ENCODE measurements around the gene MUSTN1. TPM values are rescaled to one million over a fixed set of nuclear protein-coding genes. Genes with fewer than 3 reads are reported as not detected.

MUSTN1 gene
- total RNA-seq, 8 experiments from 2014 or later: 0.38 to 9.3 (median 2.7) TPM; not detected in 1

DNA sequence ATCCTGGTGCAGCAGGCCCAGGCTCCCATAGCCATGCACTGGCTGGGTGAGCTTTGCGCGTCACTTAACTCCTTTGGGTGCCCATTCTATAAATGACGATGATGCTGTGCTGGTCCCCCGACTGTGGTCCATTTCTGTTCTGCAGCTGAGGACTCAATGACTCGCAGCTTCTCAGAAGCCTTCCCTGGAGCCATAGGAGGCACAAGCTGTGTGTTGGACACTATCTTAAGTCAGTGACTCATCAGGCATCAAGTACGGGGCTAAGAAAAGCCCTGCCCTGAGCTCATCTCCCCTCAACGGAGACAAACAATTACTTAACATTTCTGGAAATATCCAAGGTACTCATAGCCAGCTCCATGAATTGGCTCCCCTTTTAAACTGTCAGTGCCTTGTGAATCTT is 13.8 kb upstream of the MUSTN1 start:
- no peak overlapping the region for H3K4me3 ChIP-seq
- WGBS, 10 experiments: 25 to 100% (median 80%) methylated on average over 1 to 3 of the region's 7 CpGs; no CpG with 5 or more reads in 2 of the 10 experiments
- in situ Hi-C loops (cut with MboI; ENCODE audit: low pct_unique_long_range_greater_than_20kb in 2 of 9, low sequenced_read_pairs in 9 of 9, unreplicated experiment in 9 of 9): no loop called here
- ATAC-seq (replicated peaks in 6 of 8): peak in 4 of 8 experiments; percentile 65 to 82 (median 76)
- peaks cover 3 to 15% of the 10 kb centered on the region in 2 donors for H3K4me1 ChIP-seq (replicated peaks in 1 of 2)
- H3K27ac ChIP-seq: no peak overlapping the region

GRCh38 chr3:52847726-52848125 is 12.9 kb upstream of the MUSTN1 start:
- no peak for ATAC-seq (replicated peaks in 6 of 8)
- peaks cover under 1 to 24% of the 10 kb centered on the region in 2 donors for H3K4me1 ChIP-seq (replicated peaks in 1 of 2)
- WGBS, 10 experiments: 73 to 100% (median 93%) methylated on average over 3 to 5 of the region's 7 CpGs; no CpG with 5 or more reads in 4 of the 10 experiments
- no peak overlapping the region for H3K27ac ChIP-seq
- in situ Hi-C loops (cut with MboI; ENCODE audit: low pct_unique_long_range_greater_than_20kb in 2 of 9, low sequenced_read_pairs in 9 of 9, unreplicated experiment in 9 of 9): no loop called here
- H3K4me3 ChIP-seq: no peak overlapping the region

DNA sequence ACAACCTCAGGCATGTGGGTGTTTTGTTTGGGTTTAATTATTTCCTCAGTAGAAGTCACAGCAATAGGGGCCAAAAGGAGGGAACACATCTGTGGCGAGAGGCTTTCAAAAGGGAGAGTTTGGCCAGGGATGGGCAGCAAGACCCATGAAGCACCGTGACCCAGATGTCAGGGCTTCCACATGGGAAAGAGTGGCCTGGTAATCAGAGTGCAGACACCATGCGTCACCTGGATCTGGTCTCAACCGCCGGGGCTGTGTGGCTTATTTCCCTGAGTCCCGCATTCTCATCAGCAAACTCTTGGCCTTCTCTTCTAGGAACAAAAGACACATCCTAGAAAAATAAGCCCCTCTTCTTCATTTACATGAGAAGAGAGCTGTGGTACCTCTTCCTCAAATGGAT is 12.4 kb upstream of the MUSTN1 start:
- Histone ChIP-seq H3K4me1 (replicated peaks in 1 of 2) (peaks cover 4 to 29% of the 10 kb centered on the region in 2 donors), H3K4me3 (no peak overlapping the region), H3K27ac (no peak overlapping the region)
- WGBS, 10 experiments: 88 to 100% (median 100%) methylated on average over 1 to 5 of the region's 6 CpGs; no CpG with 5 or more reads in 5 of the 10 experiments
- ATAC-seq (replicated peaks in 6 of 8): no peak
- in situ Hi-C loops (cut with MboI; ENCODE audit: low pct_unique_long_range_greater_than_20kb in 2 of 9, low sequenced_read_pairs in 9 of 9, unreplicated experiment in 9 of 9): no loop called here

GRCh38 chr3:52846432-52846965 is 11.7 kb upstream of the MUSTN1 start:
- H3K27ac ChIP-seq: no peak overlapping the region
- peak in 2 of 8 experiments; percentile 32 to 36 for ATAC-seq (replicated peaks in 6 of 8)
- 63 to 100% (median 84%) methylated on average over 1 to 14 of the region's 15 CpGs; no CpG with 5 or more reads in 2 of the 10 experiments for WGBS, 10 experiments
- no peak overlapping the region for H3K4me3 ChIP-seq
- in situ Hi-C loops (cut with MboI; ENCODE audit: low pct_unique_long_range_greater_than_20kb in 2 of 9, low sequenced_read_pairs in 9 of 9, unreplicated experiment in 9 of 9): no loop called here
- peaks cover 4 to 31% of the 10 kb centered on the region in 2 donors for H3K4me1 ChIP-seq (replicated peaks in 1 of 2)

DNA sequence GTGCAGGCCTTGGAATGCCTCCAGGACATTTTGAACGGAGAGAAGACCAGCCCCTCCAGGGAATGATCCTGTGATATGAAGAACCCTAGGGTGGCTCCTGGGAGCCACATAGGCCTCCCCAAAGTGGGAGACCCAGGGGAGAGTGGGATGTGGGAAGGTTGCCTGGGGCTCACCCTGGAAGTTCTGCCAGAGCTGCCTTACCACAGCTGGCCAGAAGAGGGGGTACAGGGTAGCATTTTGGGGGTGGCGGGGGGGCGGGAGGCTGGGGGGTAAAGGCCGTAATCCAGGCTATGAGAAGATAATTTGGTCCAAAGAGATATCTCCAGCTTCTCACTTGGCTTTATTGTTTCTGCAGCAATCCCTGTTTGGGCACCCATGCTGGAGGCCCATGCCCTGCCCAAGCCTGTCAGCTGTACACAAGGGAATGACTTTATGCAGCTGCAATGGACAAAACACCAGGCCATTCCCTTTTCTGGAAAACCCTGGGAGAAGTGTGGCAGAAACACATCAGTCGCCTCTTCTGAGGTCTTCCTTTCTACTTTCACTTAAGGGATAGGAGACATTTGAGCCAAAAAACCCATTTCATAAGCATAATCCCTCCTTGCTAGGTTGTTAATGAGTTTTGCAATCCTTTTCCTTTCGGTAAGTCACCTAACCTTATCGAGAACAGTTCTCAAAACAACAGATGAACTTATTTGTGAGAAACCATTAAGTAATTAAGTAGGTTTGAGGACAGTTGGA is 11.0 kb upstream of the MUSTN1 start:
- Histone ChIP-seq H3K4me1 (replicated peaks in 1 of 2) (peaks cover 4 to 31% of the 10 kb centered on the region in 2 donors), H3K27ac (no peak overlapping the region), H3K4me3 (no peak overlapping the region)
- in situ Hi-C loops (cut with MboI; ENCODE audit: low pct_unique_long_range_greater_than_20kb in 2 of 9, low sequenced_read_pairs in 9 of 9, unreplicated experiment in 9 of 9): no loop called here
- peak in 3 of 8 experiments; percentile 24 to 53 (median 26) for ATAC-seq (replicated peaks in 6 of 8)
- WGBS, 10 experiments: 74 to 100% (median 90%) methylated on average over 1 to 3 of the region's 7 CpGs; no CpG with 5 or more reads in 4 of the 10 experiments

GRCh38 chr3:52845157-52845556 is 10.3 kb upstream of the MUSTN1 start:
- peak in 7 of 8 experiments; percentile 28 to 69 (median 50) for ATAC-seq (replicated peaks in 6 of 8)
- WGBS, 10 experiments: 33 to 54% (median 40%) methylated on average over 1 to 6 of the region's 6 CpGs; no CpG with 5 or more reads in 5 of the 10 experiments
- H3K4me1 ChIP-seq (replicated peaks in 1 of 2): peaks cover 4 to 31% of the 10 kb centered on the region in 2 donors
- H3K27ac ChIP-seq: no peak overlapping the region
- in situ Hi-C loops (cut with MboI; ENCODE audit: low pct_unique_long_range_greater_than_20kb in 2 of 9, low sequenced_read_pairs in 9 of 9, unreplicated experiment in 9 of 9): no loop called here
- no peak overlapping the region for H3K4me3 ChIP-seq

- ATAC-seq (replicated peaks in 6 of 8): no peak
- Histone ChIP-seq H3K4me1 (replicated peaks in 1 of 2) (peaks cover 4 to 31% of the 10 kb centered on the region in 2 donors), H3K4me3 (no peak overlapping the region), H3K27ac (no peak overlapping the region)
- in situ Hi-C loops (cut with MboI; ENCODE audit: low pct_unique_long_range_greater_than_20kb in 2 of 9, low sequenced_read_pairs in 9 of 9, unreplicated experiment in 9 of 9): no loop called here
- WGBS, 10 experiments: 74 to 100% (median 88%) methylated on average over 1 to 10 of the region's 18 CpGs; no CpG with 5 or more reads in 2 of the 10 experiments
These were observed 9.6 kb upstream of the MUSTN1 start for GRCh38 chr3:52844290-52844975.

DNA sequence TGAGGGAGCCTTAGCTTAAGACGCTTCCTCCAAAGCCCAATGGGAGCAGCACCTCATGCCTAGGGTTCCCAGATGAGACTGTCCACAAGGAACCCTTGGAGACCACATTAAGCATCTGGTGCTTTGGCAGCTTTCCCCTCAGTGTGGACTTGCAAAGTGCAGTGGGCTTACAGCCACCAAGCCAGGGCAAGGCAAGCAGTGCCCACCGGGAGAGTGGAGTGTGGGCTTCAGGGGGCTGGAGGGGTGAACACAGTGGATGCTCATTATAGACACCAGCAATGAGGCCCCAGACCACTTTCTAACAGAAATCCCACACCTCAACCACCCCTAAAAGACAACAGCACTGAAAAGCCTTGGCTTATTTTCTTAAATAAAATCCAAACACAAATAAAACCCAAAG is 9.1 kb upstream of the MUSTN1 start:
- in situ Hi-C loops (cut with MboI; ENCODE audit: low pct_unique_long_range_greater_than_20kb in 2 of 9, low sequenced_read_pairs in 9 of 9, unreplicated experiment in 9 of 9): no loop called here
- H3K4me3 ChIP-seq: no peak overlapping the region
- WGBS, 10 experiments: 0 to 100% (median 94%) methylated on average over 1 to 2 of the region's 2 CpGs; no CpG with 5 or more reads in 4 of the 10 experiments
- H3K4me1 ChIP-seq (replicated peaks in 1 of 2): peaks cover 4 to 31% of the 10 kb centered on the region in 2 donors
- ATAC-seq (replicated peaks in 6 of 8): no peak
- H3K27ac ChIP-seq: no peak overlapping the region

DNA sequence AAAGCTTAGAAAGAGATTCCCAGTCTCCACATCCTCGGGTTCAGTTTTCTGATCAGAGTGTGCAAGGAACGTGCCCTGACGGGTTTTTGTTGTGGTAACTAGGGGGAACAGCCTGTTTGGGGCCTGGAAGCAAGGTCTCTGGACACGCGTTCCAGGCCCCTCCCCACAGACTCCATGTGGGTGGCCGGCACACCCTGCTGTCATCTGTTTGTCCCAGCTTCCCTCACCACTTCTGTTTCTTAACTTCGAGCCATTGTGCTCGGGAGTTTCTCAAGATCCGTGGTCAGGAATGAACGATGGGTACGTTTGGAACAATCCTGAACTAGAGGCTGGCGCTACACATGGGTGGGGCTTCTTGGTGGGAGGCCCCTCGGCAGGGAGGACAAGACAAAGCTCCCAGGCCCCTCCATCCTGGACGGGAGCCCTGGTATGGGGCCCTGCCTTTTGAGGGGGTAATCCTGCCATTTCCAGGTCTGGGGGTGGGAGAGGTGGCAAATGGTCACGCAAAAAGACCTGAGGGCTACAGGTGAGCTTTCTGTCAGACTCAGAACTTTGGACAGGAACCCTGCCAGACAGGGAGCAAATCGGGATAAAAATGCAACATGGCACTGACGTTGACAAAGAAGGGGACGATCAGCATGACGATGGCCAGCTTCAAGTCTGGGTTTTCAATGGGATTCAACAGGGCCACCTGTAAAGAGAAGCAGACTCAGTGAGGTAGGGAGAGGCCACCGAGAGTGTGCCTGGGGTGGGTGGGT is 8.5 kb upstream of the MUSTN1 start:
- Histone ChIP-seq H3K27ac (no peak overlapping the region), H3K4me3 (no peak overlapping the region), H3K4me1 (replicated peaks in 1 of 2) (peaks cover 4 to 31% of the 10 kb centered on the region in 2 donors)
- peak in 7 of 8 experiments; percentile 21 to 60 (median 53) for ATAC-seq (replicated peaks in 6 of 8)
- in situ Hi-C loops (cut with MboI; ENCODE audit: low pct_unique_long_range_greater_than_20kb in 2 of 9, low sequenced_read_pairs in 9 of 9, unreplicated experiment in 9 of 9): no loop called here
- WGBS, 10 experiments: 26 to 90% (median 58%) methylated on average over 2 to 11 of the region's 20 CpGs; no CpG with 5 or more reads in 3 of the 10 experiments

DNA sequence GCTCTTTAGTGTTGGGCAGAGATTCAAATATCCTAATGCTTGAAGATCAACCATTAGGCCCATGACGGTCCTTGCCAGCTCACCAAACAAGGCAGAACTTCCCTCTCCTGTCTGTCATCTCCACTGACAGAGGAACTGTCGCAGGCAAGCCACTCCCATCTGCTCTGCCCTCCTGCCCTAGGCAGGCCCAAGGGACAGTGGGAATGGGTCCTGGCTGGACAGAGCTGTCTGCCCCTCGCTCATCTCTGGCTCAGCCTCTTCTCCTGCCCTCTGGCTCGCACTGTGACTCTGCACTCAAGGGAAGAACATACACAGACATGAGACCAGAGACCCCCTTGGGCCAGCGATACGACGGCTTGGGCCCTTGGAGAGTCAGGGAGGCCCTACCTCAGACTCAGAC is 7.6 kb upstream of the MUSTN1 start:
- whole genome bisulfite sequencing, 10 experiments: 65 to 100% (median 83%) methylated on average over 1 to 6 of the region's 7 CpGs; no CpG with 5 or more reads in 3 of the 10 experiments
- no peak overlapping the region for H3K27ac ChIP-seq
- ATAC-seq (replicated peaks in 6 of 8): no peak
- no peak overlapping the region for H3K4me3 ChIP-seq
- in situ Hi-C loops (cut with MboI; ENCODE audit: low pct_unique_long_range_greater_than_20kb in 2 of 9, low sequenced_read_pairs in 9 of 9, unreplicated experiment in 9 of 9): no loop called here
- peaks cover 4 to 31% of the 10 kb centered on the region in 2 donors for H3K4me1 ChIP-seq (replicated peaks in 1 of 2)

DNA sequence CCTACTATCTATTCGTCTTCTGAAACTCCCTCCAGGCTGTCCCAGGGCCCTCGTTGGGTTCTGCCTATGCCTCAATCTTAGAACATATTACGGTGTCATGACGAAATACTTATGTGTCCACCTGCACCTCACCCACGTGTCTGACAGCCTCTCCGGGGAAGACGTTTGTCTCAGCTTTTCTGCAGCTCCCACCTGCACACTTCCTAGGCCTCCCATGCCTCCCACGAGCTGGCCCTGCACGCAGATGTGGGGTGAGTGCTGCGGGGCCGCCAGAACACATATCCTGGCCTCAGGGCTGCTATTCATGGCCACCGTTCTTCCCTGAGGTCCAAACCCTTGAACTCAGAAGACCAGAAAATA is 7.1 kb upstream of the MUSTN1 start:
- no peak overlapping the region for H3K4me3 ChIP-seq
- in situ Hi-C loops (cut with MboI; ENCODE audit: low pct_unique_long_range_greater_than_20kb in 2 of 9, low sequenced_read_pairs in 9 of 9, unreplicated experiment in 9 of 9): no loop called here

GRCh38 chr3:52841211-52841980 is 6.6 kb upstream of the MUSTN1 start:
- WGBS, 10 experiments: 60 to 100% (median 96%) methylated on average over 1 to 8 of the region's 12 CpGs; no CpG with 5 or more reads in 3 of the 10 experiments
- ATAC-seq (replicated peaks in 6 of 8): no peak
- H3K27ac ChIP-seq: no peak overlapping the region
- no peak overlapping the region for H3K4me3 ChIP-seq
- peaks cover 4 to 31% of the 10 kb centered on the region in 2 donors for H3K4me1 ChIP-seq (replicated peaks in 1 of 2)
- in situ Hi-C loops (cut with MboI; ENCODE audit: low pct_unique_long_range_greater_than_20kb in 2 of 9, low sequenced_read_pairs in 9 of 9, unreplicated experiment in 9 of 9): no loop called here

More for the DNA sequence above, 7.1 kb upstream of the MUSTN1 start:
- peaks cover 4 to 31% of the 10 kb centered on the region in 2 donors for H3K4me1 ChIP-seq (replicated peaks in 1 of 2)
- WGBS, 10 experiments: 0 to 100% (median 79%) methylated on average over 1 to 8 of the region's 12 CpGs; no CpG with 5 or more reads in 5 of the 10 experiments
- no peak for ATAC-seq (replicated peaks in 6 of 8)
- no peak overlapping the region for H3K27ac ChIP-seq

Data from motor neuron (in vitro differentiated cells).